ENCODE measurements around the gene DNAI4. TPM values are rescaled to one million over a fixed set of nuclear protein-coding genes. Genes with fewer than 3 reads are reported as not detected.

DNAI4 gene
- total and polyA plus RNA-seq, 2 experiments from 2014 or later: 2.9 to 5.9 TPM

GRCh38 chr1:66774438-66774837 lies 150.2 kb downstream of the DNAI4 start:
- H3K4me3 ChIP-seq: no peak overlapping the region
- DNase-seq (ENCODE audit: low spot score): no peak
- no peaks in the 10 kb centered on the region for H4K20me1 ChIP-seq (ENCODE audit: insufficient read depth, poor library complexity, severe bottlenecking)
- no peaks in the 10 kb centered on the region for H3K36me3 ChIP-seq (replicated peaks; ENCODE audit: insufficient read depth, low read depth)
- H3K4me2 ChIP-seq: no peak overlapping the region
- 88% methylated on average over 2 of the region's 2 CpGs for WGBS (ENCODE audit: low lambda C conversion rate, missing lambda C conversion rate)
- no peak overlapping the region for H3K27ac ChIP-seq
- no peaks in the 10 kb centered on the region for H3K79me2 ChIP-seq
- no peak overlapping the region for H2AFZ ChIP-seq
- no peaks in the 10 kb centered on the region for H3K9me3 ChIP-seq (ENCODE audit: low read depth)
- TF ChIP-seq EZH2 (IDR thresholded peaks at IDR 0.05; ENCODE audit: borderline replicate concordance) (no peak), CTCF (IDR thresholded peaks at IDR 0.05; ENCODE audit: poor library complexity) (no peak), EZH2phosphoT487 (IDR thresholded peaks at IDR 0.05; ENCODE audit: low read depth, severe bottlenecking, unreplicated experiment) (no peak)
- no peaks in the 10 kb centered on the region for H3K9me2 ChIP-seq (replicated peaks; ENCODE audit: insufficient read depth)
- no peaks in the 10 kb centered on the region for H3K27me3 ChIP-seq
- no peaks in the 10 kb centered on the region for H3K4me1 ChIP-seq (ENCODE audit: insufficient read depth)

- Histone ChIP-seq H3K79me2 (no peaks in the 10 kb centered on the region), H3K4me1 (ENCODE audit: insufficient read depth) (no peaks in the 10 kb centered on the region), H2AFZ (no peak overlapping the region), H3K4me3 (no peak overlapping the region), H3K9me3 (ENCODE audit: low read depth) (no peaks in the 10 kb centered on the region), H3K4me2 (no peak overlapping the region), H3K9me2 (replicated peaks; ENCODE audit: insufficient read depth) (no peaks in the 10 kb centered on the region), H3K27me3 (no peaks in the 10 kb centered on the region), H4K20me1 (ENCODE audit: insufficient read depth, poor library complexity, severe bottlenecking) (no peaks in the 10 kb centered on the region), H3K27ac (no peak overlapping the region), H3K36me3 (replicated peaks; ENCODE audit: insufficient read depth, low read depth) (no peaks in the 10 kb centered on the region)
- TF ChIP-seq CTCF (IDR thresholded peaks at IDR 0.05; ENCODE audit: poor library complexity): no peak
- WGBS (ENCODE audit: low lambda C conversion rate, missing lambda C conversion rate): 91% methylated on average over 2 of the region's 2 CpGs
- no peak for DNase-seq (ENCODE audit: low spot score)
These were observed 151.4 kb downstream of the DNAI4 start for GRCh38 chr1:66773227-66773626.

GRCh38 chr1:66770694-66771093 lies 154.0 kb downstream of the DNAI4 start:
- Histone ChIP-seq H4K20me1 (ENCODE audit: insufficient read depth, poor library complexity, severe bottlenecking) (no peaks in the 10 kb centered on the region), H3K4me2 (no peak overlapping the region), H3K36me3 (replicated peaks; ENCODE audit: insufficient read depth, low read depth) (no peaks in the 10 kb centered on the region), H3K27ac (no peak overlapping the region), H3K79me2 (no peaks in the 10 kb centered on the region), H3K9me3 (ENCODE audit: low read depth) (no peaks in the 10 kb centered on the region), H3K4me3 (no peak overlapping the region), H2AFZ (no peak overlapping the region), H3K4me1 (ENCODE audit: insufficient read depth) (no peaks in the 10 kb centered on the region), H3K27me3 (no peaks in the 10 kb centered on the region), H3K9me2 (replicated peaks; ENCODE audit: insufficient read depth) (no peaks in the 10 kb centered on the region)
- WGBS (ENCODE audit: low lambda C conversion rate, missing lambda C conversion rate): 72% methylated on average over 4 of the region's 4 CpGs
- TF ChIP-seq CTCF (IDR thresholded peaks at IDR 0.05; ENCODE audit: poor library complexity): no peak
- TF ChIP-seq EZH2 (IDR thresholded peaks at IDR 0.05; ENCODE audit: borderline replicate concordance): no peak
- TF ChIP-seq EZH2phosphoT487 (IDR thresholded peaks at IDR 0.05; ENCODE audit: low read depth, severe bottlenecking, unreplicated experiment): no peak
- no peak for DNase-seq (ENCODE audit: low spot score)

- no peak overlapping the region for H2AFZ ChIP-seq
- no peaks in the 10 kb centered on the region for H3K36me3 ChIP-seq (replicated peaks; ENCODE audit: insufficient read depth, low read depth)
- no peak overlapping the region for H3K27ac ChIP-seq
- H3K9me2 ChIP-seq (replicated peaks; ENCODE audit: insufficient read depth): no peaks in the 10 kb centered on the region
- H3K9me3 ChIP-seq (ENCODE audit: low read depth): no peaks in the 10 kb centered on the region
- no peaks in the 10 kb centered on the region for H3K27me3 ChIP-seq
- no peaks in the 10 kb centered on the region for H3K4me1 ChIP-seq (ENCODE audit: insufficient read depth)
- WGBS (ENCODE audit: low lambda C conversion rate, missing lambda C conversion rate): 93% methylated on average over 2 of the region's 2 CpGs
- TF ChIP-seq EZH2 (IDR thresholded peaks at IDR 0.05; ENCODE audit: borderline replicate concordance) (no peak), CTCF (IDR thresholded peaks at IDR 0.05; ENCODE audit: poor library complexity) (no peak), EZH2phosphoT487 (IDR thresholded peaks at IDR 0.05; ENCODE audit: low read depth, severe bottlenecking, unreplicated experiment) (no peak)
- H3K79me2 ChIP-seq: no peaks in the 10 kb centered on the region
- H4K20me1 ChIP-seq (ENCODE audit: insufficient read depth, poor library complexity, severe bottlenecking): no peaks in the 10 kb centered on the region
- no peak overlapping the region for H3K4me3 ChIP-seq
- no peak for DNase-seq (ENCODE audit: low spot score)
- H3K4me2 ChIP-seq: no peak overlapping the region
These were observed 154.4 kb downstream of the DNAI4 start for GRCh38 chr1:66770240-66770639.
